Glomerular visceral epithelial cell (primary cell): ENCODE data around the gene NAPEPLD.
"Not testable (repeated sequence)": the region's sequence is repeated elsewhere in the genome, so short reads cannot be mapped to it uniquely, and the experiment has no call there.

Experiments
- DNase-seq: peaks from one replicate; pipeline ENCODE4 v3.0.0-alpha.2; 2016; ENCODE audit errors: extremely low spot score

The NAPEPLD gene

DNA sequence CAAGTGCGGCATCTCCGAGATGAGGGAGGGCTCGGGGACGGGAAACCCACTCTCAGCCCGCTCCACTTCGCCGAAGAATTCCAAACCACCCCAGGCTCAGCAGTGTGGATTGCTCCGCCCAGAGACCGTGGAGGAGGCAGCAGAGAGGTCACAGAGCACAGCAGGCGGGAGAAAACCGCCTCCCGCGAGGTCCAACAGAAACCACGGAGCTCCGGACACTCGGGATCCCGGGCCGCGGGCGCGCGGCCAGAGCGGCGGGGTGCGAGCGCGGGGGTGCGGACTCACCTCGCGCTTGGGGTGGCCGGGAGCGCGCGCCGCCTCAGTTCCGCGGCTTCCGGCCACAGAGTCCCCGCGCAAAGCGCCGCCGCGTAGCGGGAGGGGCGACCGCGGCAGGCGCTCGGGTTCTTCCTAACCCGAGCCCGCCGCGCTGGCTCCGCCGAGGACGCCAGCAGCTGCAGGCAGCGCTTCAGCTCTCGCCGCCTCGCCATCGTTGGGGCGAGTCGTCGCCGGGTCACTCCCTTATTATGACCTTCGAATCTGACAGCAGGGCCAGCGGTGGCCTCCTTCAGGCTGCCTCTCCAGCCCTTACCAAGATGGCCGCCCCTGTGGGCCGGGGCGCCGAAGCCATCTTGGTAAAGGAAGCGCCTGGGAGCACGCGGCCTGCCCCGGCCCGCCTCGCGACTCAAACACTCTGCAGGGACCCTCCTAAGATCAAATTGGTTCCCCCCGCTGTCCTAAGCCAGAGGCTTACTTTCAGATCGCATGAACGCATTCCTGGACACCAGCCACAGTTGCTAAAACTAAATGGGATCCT lies at the start of gene NAPEPLD:
TSS of gene NAPEPLD (minus strand) at position 106 of the 814 bp plus-strand sequence. CDS start 20,323 bp downstream, outside the sequence.
- peak; percentile 92 for DNase-seq

DNA sequence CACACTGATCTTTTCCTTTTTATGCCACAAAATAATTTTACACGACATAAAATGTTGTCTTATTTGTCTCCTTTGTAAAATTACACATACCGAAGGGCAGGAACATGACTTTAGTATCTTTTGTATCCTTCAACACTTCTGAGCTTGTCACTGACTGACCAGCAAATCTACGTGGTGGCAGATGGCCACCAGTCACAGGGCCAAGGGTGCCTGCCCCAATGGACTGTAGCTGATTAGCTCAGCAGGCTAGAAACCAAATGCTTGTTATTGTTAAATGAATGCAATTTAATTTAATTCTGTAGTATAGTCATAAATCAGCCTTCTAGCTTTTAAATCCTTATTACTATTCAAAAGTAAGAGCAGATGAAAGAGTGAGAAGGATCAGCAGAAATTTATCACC lies 49.2 kb upstream of the NAPEPLD start:
- DNase-seq, result not testable (repeated sequence)

DNA sequence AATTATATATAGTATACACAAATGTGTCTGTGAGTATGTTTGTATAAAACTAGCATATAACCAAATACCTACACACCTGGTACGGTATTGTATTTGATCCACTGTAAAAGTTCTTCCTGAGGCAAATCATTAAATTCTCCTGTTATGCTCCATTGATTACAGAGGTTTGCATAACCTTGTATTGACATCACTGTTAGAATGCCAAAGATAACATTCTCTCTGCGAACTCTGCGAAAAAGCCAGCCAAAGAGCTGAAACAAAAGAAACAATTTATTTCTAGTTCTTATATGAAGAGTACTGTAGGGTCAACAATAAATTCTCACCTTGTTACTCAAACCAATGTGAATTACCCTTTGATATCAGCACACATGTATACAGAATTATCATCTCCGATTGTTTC lies 46.5 kb upstream of the NAPEPLD start:
- DNase-seq, result peak; percentile 56

DNA sequence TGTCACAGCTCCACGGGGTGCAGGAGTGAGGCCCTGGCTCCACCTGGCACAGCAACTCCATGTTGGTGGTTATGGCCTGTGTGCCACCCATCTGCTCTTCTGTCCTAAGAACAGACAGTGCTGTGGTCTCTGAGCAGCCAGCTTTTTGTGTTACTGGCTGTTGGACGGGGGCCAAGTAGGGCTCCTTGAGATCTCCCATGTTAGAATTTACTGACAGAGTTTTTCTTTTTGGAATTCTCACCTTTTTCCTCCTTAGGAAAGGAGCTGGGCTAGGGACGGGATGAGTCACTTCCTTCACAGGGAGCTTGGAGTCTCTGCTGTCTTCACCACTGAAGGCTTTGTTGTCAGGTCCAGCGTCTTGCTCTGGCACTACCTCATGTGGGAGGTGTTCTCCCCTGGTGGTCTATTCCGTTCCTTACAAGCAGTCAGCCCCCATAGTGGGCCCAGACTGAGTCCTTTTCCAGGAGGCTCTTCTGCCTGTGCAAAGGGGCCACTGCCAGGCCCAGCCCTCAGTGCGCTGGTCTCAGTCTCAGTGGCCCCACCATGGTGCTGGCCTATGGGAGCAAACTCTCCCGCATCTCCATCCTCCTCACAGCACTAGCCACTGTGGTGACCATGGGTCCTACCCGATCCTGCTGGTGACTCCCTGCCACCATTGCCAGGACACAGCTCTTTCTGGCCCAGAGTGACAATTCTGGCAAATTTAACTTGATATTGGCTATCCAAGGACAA lies 23.7 kb upstream of the NAPEPLD start:
- peak; percentile 22 for DNase-seq

DNA sequence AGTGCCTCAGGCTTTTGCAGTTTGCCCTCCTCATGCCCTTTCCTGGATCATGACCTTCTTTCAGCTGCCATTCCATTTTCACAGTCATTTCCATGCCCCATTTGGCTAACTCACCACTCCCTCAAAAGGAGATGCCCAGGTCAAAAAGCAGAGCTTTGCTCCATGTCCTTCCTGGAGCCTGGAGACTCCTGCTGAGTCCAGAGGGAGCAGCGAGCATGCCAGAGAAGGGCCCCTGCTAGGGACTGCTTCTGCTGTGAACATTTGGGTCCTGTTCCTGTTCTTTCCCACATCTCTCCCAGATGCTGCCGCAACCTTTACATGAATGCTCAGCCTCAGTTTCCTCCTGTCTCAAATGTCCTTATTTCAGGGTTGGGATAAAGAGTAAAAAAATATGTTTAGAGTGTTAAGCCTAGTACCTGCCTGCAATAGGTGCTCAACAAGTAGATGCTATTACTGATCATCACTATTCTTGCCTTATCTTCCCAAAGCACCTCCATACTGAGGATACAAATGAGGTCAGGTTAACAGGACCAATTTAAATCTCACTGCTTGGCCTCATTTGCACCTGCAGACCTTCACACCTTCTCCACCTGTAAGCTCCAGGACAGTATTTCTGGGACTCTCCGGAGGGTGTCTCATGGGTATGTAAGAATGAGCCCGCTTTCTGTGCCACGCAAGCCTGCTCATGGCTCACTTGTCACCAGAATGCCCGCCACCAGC lies 23.0 kb upstream of the NAPEPLD start:
- not testable (repeated sequence) for DNase-seq

DNA sequence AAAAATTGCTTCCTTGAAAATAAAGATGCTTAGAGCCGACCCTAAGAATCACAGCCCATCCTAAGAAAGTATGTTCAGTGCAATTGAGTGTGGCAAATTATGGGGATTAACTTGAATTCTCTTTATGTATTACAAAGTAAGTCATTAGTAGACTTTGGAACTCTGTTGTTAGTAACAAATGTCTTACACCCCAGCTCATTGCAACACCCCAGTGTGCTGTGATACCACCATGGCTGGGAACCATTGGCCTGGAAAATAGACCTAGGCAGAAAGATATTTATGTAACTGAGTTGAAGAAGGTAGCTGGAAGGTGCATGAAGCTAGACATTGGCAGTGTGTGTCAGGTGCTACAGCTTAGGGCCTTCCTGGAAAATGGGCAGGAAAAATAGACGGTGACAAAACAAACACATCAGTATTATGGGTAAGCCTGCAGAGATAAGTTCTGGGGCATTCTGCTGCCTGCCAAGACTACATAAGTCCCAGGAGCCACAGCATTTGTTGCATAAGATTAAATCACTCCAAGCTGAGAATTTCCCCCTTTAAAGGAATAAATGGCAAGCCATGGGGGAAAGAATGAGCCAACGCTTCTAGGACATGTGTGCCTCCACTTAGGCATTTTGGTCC lies 18.1 kb upstream of the NAPEPLD start:
- not testable (repeated sequence) for DNase-seq

DNA sequence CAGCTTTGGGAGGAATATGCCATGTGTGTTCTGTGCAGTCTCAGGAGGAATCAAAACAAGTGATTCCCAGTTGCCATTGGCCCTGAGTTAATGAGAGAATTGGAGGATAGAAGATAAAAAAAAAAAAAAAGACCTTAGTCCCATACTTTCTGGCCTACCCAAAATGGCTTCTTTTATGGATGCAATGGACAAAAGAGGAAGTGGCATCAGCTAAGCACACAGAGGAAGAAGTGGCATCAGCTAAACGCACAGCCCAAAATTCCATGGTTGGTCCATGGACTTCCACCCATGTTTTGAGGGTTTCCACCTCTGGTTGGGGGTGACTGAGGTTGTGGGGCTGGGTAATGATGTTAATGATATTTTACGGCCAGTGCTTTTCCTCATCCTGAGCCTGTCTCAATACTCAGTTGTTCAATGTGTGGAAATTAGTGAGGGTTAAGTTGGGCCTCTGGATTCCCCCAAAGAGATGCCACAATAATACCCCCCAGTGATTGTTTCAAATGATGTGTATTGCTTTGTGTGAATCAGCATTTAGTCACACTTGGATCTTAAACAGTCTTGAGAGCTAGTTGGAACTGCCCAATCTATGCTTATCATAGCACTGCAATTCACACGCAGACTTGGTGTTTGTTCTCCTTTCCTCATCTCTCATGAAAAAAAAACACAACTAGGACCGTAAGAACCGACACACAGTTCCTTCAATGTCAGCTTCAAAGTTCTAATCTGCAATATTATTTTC lies 14.4 kb upstream of the NAPEPLD start:
- DNase-seq, result not testable (repeated sequence)

DNA sequence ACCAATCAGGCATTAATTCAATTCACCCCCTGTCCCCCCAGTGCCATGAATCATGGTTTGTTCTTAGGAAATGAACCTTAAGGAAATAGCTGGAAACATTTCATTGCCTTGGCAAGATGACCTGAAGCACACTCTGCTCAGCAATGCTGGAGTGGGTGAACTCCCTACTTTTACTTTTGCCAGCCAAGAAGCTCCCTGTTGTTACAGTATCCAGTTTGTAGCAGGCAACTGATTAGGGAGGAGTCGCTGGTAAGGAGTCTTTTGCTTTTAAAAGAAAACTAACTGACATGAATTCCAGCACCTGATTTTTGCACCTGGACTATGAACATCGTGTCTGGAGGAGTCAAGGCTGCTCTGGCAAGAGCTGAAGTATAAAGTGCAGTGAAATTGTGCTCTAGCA lies 13.7 kb upstream of the NAPEPLD start:
- not testable (repeated sequence) for DNase-seq

DNA sequence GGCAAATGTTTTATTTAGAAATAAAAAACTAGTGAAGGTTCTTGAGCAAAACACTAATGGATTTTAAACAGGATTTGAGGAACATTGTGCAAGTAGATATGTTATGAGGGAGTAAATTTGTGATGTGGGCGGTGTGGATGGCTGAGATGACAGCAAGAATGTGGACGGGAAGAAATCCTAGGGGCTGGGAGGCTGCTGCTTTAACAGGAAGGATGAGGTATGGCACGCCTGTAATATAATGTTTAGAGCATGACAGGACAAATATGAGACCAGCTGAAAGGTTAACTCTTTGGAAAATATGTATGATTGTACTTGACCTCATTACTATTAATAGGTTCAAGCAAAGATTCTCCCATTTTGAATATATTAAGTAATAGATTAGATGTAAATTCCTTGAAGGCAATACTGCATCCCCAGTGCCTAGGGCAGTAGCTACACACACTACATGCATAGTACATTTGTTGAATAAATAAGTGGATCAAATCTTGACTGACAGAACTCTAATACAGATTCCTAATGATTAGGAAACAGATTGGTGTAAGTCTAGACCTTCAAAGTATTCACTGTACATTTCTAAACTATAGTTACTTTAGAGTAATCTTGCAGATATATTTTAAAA lies 13.2 kb upstream of the NAPEPLD start:
- not testable (repeated sequence) for DNase-seq

DNA sequence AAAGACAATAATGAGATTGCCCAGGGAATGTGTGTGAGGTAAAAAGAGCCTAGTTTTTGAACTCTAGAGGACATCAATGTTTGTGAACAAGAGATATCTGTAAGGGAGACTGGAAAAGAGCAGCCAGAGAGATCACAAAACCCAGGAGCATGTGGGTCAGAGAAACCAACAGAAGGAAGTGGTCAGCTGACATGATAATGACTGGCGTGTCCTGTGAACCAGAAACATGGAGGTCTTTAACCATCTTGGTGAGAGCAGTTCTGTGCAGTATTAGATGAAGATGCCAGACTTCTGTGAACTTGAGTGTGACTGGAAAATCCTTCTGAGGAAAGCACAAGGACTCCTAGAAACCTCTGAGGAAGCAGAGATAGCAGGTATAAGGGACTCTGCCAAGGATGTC lies 10.2 kb upstream of the NAPEPLD start:
- not testable (repeated sequence) for DNase-seq

DNA sequence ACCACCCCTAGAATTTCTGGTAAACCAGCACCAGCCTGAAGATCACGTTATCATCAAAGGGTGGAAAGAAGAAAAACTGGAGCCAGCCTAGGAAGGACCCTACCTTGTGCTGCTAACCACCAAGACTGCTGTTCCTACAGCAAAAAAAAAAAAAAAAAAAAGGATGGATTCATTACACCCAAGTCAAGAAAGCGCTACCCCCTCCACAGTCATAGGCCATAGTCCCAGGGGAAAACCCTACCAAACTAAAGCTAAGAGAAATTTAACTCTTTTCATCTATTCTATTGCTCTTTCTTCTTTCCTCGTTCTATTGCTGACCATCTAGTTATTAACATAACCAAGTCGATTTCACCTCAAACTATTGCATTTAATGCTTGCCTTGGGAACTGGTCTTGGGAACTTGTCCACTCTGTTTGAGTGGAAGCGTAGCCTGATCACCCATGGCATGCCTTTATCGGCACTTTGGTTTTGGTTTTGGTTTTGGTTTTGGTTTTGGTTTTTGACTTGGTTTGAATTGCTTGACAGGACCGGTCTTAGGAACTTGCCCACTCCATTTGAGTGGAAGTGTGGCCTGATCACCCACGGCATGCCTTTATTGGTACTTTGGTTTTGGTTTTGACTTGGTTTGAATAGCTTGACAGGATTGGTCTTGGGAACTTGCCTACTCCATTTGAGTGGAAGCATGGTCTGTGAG lies 6.6 kb upstream of the NAPEPLD start:
- DNase-seq, result not testable (repeated sequence)

DNA sequence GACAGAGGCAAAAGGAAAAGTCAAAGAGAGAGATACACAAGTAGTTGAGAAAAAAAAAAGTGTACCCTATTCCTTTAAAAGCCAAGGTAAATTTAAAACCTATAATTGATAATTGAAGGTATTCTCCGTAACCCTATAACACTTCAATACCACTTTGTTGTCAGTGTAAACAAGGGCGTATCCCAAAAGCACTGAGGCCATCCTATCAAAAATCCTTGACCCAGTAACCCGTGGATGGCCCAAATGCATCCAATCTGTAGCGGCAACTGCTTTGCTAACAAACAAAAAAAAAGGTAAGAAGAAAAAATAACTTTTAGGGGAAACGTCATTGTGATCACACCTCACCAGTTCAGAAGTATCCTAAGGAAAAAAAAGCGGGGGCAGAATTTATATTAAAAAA lies 5.1 kb upstream of the NAPEPLD start:
- no peak for DNase-seq

DNA sequence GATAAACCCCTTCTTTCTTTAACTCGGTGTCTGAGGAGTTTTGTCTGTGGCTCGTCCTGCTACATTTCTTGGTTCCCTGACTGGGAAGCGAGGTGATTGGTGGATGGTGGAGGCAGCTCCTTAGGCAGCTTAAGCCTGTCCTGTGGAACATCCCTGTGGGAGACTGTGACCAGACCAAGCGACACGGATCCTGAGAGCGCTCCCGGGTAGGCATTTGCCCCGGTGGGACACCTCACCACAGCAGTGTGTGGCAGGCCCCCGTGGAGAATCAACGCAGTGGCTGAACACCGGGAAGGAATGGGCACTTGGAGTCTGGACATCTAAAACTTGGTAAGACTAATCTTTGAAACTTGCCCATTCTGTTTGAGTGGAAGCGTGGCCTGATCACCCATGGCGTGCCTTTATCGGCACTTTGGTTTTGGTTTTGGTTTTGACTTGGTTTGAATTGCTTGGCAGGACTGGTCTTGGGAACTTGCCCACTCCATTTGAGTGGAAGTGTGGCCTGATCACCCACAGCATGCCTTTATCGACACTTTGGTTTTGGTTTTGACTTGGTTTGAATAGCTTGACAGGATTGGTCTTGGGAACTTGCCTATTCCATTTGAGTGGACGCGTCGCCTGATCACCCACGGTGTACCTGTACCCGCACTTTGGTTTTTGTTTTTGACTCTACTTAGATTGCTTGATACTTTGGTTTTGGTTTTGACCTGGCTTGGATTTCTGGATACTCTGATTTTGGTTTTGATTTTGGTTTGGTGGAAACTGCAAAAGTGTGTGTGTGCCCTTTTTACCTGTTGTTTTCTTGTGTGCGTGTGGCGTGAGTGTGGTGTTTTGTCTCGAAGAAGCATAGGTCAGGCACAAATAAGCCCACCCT lies 4.1 kb upstream of the NAPEPLD start:
- DNase-seq, result not testable (repeated sequence)

DNA sequence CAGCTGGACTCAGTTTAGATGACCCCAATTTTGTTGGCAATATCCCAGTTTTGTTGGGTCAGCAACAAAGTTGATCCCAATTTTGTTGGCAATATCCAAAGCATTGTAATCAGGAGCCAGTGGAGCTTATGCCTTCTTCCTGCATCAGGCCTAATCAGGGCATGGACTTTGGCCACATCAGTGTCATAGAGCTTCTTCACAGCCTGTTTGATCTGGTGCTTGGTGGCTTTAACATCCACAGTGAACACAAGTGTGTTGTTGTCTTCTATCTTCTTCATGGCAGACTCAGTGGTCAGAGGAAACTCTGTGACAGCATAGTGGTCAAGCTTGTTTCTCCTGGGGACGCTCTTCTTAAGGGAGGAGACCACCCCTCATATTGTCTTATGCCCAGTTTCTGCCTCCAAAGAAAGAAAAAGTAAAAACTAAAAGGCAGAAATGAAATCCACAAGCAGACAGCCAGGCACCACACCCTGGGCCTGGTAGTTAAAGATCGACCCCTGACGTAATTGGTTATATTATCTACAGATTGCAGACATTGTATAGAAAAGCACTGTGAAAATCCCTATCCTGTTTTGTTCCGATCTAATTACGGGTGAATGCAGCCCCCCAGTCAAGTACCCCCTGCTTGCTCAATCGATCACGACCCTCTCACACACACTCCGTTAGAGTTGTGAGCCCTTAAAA lies 3.2 kb upstream of the NAPEPLD start:
- DNase-seq, result not testable (repeated sequence)

DNA sequence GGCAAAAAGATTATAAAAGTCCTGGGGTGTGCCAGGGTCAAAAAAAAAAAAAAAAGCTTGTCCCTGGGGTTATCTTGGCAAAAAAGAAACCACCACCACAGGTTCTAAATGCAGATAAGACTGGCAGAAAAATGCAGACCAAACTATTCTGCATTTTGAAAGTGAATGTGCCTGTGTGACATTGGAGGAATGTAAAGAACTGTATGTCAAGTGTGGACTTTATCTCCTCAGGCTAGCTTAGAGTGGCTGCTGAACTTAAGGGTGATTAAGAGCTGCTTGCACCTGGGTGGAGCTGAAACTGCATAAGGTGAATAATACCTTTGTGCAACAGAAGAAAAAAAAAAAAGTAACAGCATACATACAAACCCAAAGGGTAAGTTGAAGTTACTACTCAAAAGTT lies 1.3 kb upstream of the NAPEPLD start:
- no peak for DNase-seq

DNA sequence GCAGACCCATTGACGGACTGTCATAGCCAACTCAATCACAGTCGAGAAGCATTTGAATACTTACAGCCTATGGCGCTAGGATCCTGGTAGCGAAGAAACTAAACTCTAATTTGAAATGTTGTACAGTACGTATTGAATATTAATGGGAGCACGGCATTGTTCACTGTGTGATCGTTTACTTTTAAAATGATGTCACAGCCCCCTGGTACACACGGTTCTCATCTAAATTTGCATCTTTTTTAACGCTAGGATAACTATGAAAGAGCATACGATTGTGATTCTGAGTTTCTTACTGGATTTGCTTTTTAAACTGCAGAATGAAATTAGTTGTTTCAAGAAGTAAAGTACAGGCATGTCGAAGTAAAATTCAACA lies 895 bp upstream of the NAPEPLD start:
- no peak for DNase-seq

DNA sequence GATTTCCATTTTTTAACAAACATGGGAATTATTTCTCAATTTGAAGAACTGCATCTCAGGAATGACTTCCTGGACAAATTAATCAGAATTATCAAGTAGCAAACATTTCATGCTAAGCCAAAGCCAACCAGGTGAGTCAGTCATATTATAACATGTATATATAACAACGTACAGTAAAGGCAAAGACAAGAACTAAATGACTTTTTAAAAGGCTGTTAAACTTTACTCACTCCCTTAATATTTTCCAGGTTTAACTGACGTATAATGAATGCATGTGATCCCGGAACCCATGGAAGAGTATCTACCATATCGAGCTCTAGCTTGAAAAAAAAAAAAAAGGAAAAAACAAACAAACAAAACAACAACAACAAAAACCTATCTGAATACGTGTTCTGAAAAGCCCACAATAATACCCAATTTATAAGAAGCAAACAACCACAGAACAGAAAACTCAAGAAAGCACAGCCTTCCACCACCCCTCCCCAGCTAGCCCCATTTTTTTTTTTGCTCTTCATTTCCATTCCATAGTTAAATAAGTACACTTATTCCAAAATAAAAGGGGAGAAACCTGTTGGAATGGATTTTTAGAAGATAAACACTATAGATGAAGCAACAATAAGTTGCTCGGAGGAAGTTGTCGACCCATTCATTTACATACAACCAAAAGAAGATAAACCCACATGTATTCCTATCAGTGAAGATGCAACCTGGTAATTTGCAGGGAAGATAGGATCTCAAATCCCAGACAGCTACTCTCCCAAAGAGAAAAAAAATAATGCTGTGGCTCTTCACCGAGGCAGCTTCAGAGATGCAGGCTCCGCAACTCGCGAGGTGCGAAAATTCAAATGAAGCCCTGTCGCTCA lies 537 bp downstream of the NAPEPLD start:
- no peak for DNase-seq

DNA sequence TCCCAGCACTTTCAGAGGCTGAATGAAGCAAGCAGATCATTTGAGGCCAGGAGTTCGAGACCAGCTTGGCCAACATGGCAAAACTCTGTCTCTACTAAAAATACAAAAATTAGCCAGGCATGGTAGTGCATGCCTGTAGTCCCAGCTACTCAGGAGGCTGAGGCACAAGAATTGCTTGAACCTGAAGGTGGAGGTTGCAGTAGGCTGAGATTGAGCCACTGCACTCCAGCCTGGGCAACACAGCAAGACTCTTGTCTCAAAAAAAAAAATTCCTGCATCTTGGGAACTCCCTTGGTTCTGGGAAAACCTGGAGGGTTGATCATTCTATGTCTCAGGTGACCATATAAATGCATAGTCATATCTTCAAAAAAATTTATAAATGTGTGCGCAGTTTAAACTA lies 4.1 kb downstream of the NAPEPLD start:
- not testable (repeated sequence) for DNase-seq
